IPS-18a (cell line): ENCODE data around the gene SLC23A3.
A peak's percentile ranks its signal among the peaks of the same experiment; 100 is the strongest.

Experiments
- H3K27ac ChIP-seq: one replicate; pipeline ENCODE4 v1.5.1; 2013; ENCODE audit warnings: low read length
- H3K27me3 ChIP-seq: one replicate; pipeline ENCODE4 v1.6.1; 2013; ENCODE audit warnings: mild to moderate bottlenecking, low read length; ENCODE audit not compliant: control insufficient read depth, insufficient read depth
- H3K36me3 ChIP-seq: one replicate; pipeline ENCODE4 v1.6.1; 2013; ENCODE audit warnings: low read depth, low read length; ENCODE audit not compliant: control insufficient read depth
- H3K4me1 ChIP-seq: one replicate; pipeline ENCODE4 v1.6.1; 2013; ENCODE audit warnings: low read depth, low read length; ENCODE audit not compliant: control insufficient read depth
- H3K4me3 ChIP-seq: one replicate; pipeline ENCODE4 v1.5.1; 2013; ENCODE audit warnings: low read length
- H3K9ac ChIP-seq: one replicate; pipeline ENCODE4 v1.6.1; 2013; ENCODE audit warnings: mild to moderate bottlenecking, low read length, moderate library complexity
- H3K9me3 ChIP-seq: one replicate; pipeline ENCODE4 v1.6.1; 2013; ENCODE audit warnings: low read depth, low read length; ENCODE audit not compliant: control insufficient read depth

The SLC23A3 gene

GRCh38 chr2:219172231-219173154 is 2.7 kb upstream of the SLC23A3 start:
- Histone ChIP-seq H3K36me3 (no peaks in the 10 kb centered on the region), H3K4me3 (no peak overlapping the region), H3K4me1 (no peaks in the 10 kb centered on the region), H3K9ac (no peak overlapping the region), H3K27me3 (no peaks in the 10 kb centered on the region), H3K9me3 (no peaks in the 10 kb centered on the region), H3K27ac (no peak overlapping the region)

DNA sequence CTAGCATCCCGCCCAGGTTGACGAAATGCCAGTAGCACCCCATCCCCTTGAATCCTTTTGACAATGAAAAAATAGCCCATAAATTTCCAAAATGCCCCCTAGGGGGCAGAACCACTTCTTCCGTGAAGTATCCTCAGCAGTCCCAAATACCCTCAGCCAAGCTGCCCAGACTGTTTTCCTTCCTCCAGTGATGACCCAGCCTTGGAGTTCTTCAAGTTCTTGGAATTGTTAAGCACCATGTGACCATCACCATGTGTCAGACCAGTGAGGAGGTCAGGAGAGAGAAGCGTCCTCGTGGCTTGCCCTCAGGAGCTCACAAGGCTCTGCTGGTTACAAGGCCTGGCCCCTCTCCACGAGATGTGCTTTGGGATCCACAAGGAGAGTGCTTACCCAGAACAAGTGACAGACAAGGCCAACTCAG is 1.4 kb upstream of the SLC23A3 start:
- Histone ChIP-seq H3K4me1 (no peaks in the 10 kb centered on the region), H3K9me3 (no peaks in the 10 kb centered on the region), H3K9ac (no peak overlapping the region), H3K4me3 (no peak overlapping the region), H3K36me3 (no peaks in the 10 kb centered on the region), H3K27ac (no peak overlapping the region), H3K27me3 (no peaks in the 10 kb centered on the region)

DNA sequence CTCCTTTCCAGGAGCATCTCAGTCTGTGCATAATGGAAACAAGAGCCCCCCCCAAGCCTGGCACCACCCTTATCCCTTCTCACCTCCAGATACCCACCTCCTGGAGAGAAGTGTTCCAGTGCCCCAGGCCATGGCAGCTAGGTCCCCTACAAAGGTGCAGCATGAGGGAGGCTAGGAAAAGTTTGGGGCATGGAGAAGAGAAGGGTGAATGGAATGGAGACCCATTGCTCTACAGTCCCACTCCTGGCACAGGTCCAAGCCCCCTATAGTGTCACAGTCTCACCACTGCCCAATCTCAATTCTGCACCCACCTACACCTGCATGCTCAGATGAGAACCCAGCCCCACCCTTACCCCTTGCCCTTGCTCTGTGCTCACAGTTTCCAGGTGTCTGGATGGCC is 897 bp downstream of the SLC23A3 start:
- H3K9me3 ChIP-seq = no peaks in the 10 kb centered on the region
- no peak overlapping the region for H3K27ac ChIP-seq
- H3K27me3 ChIP-seq = no peaks in the 10 kb centered on the region
- no peaks in the 10 kb centered on the region for H3K4me1 ChIP-seq
- H3K36me3 ChIP-seq = no peaks in the 10 kb centered on the region
- no peak overlapping the region for H3K9ac ChIP-seq
- no peak overlapping the region for H3K4me3 ChIP-seq

- no peaks in the 10 kb centered on the region for H3K4me1 ChIP-seq
These were observed 1.3 kb downstream of the SLC23A3 start for GRCh38 chr2:219168526-219168925.

GRCh38 chr2:219167997-219168396 is 1.8 kb downstream of the SLC23A3 start:
- H3K9ac ChIP-seq = no peak overlapping the region
- H3K4me3 ChIP-seq = no peak overlapping the region
- H3K27ac ChIP-seq = no peak overlapping the region
- H3K27me3 ChIP-seq = no peaks in the 10 kb centered on the region
- H3K9me3 ChIP-seq = no peaks in the 10 kb centered on the region
- no peaks in the 10 kb centered on the region for H3K36me3 ChIP-seq
- H3K4me1 ChIP-seq = no peaks in the 10 kb centered on the region

More at GRCh38 chr2:219168526-219168925, 1.3 kb downstream of the SLC23A3 start:
- Histone ChIP-seq H3K9me3 (no peaks in the 10 kb centered on the region), H3K4me3 (no peak overlapping the region), H3K27ac (no peak overlapping the region), H3K9ac (no peak overlapping the region), H3K36me3 (no peaks in the 10 kb centered on the region), H3K27me3 (no peaks in the 10 kb centered on the region)

DNA sequence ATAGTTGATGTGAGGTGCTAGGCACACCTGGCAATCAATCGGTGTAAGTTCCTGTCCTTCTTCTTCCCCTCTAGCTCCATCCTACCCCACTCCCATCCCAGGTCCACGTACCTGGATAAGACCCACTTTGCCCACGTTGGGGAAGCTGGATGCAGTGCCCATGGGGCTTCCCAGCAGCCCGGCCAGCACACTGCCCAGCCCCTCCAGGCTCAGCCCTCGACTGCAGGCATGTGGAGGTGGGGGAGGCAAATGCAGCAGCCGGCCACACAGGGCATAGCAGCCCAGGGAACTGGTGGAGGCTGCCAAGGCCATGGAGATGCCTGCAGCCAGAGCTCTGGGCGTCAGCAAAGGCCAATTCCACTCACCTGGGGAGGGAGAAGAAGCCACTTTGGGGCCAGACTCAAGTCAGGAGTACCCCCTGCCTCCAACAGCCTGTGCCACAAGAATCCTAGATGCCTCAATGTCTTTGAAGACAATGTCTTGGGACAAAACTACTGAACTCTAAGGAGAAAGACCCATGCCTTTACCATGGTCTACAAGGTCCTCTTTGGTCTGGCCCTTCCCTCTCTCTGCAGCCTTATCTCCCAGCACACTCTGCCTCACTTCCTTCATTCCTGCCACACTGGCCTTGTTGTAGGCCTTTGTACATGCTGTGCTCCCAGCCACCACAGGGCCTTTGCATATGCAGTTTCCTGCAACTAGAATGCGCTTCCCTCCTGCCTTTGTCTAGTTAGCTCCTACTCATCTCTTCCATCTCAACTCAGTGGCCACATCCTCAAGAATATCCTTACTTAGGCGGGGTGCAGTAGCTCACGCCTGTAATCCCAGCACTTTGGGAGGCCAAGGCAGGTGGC is 4.5 kb downstream of the SLC23A3 start:
- H3K27ac ChIP-seq = no peak overlapping the region
- H3K4me1 ChIP-seq = peaks cover 5% of the 10 kb centered on the region

GRCh38 chr2:219163156-219163555 is 6.7 kb downstream of the SLC23A3 start:
- Histone ChIP-seq H3K27ac (no peak overlapping the region), H3K36me3 (no peaks in the 10 kb centered on the region), H3K9me3 (no peaks in the 10 kb centered on the region), H3K27me3 (no peaks in the 10 kb centered on the region), H3K4me3 (no peak overlapping the region), H3K9ac (no peak overlapping the region), H3K4me1 (peaks cover 9% of the 10 kb centered on the region)

More for the DNA sequence above, 4.5 kb downstream of the SLC23A3 start:
- Histone ChIP-seq H3K4me3 (no peak overlapping the region), H3K27me3 (no peaks in the 10 kb centered on the region), H3K9me3 (no peaks in the 10 kb centered on the region), H3K36me3 (no peaks in the 10 kb centered on the region), H3K9ac (no peak overlapping the region)

- no peak overlapping the region for H3K9ac ChIP-seq
- no peak overlapping the region for H3K27ac ChIP-seq
- H3K4me1 ChIP-seq = peaks cover 9% of the 10 kb centered on the region
- H3K27me3 ChIP-seq = no peaks in the 10 kb centered on the region
- H3K9me3 ChIP-seq = no peaks in the 10 kb centered on the region
- H3K36me3 ChIP-seq = peaks cover 5% of the 10 kb centered on the region
- H3K4me3 ChIP-seq = peak overlapping the region; percentile 67
These were observed 8.7 kb downstream of the SLC23A3 start for GRCh38 chr2:219161097-219161496.

- Histone ChIP-seq H3K4me1 (peaks cover 9% of the 10 kb centered on the region), H3K27ac (no peak within 1 kb of the TSS), H3K9me3 (no peaks in the 10 kb centered on the region), H3K27me3 (no peaks in the 10 kb centered on the region), H3K9ac (peak within 1 kb of the TSS; percentile 59), H3K36me3 (peaks cover 5% of the 10 kb centered on the region), H3K4me3 (peak within 1 kb of the TSS; percentile 67)
These were observed 9.4 kb downstream of the SLC23A3 start, which contains the start of gene NHEJ1 for GRCh38 chr2:219160186-219161017. Gene NHEJ1 (minus strand): TSS chr2:219160815. CDS start chr2:219158362, 2,453 bp downstream.

GRCh38 chr2:219159771-219160185 is 10.1 kb downstream of the SLC23A3 start:
- peaks cover 9% of the 10 kb centered on the region for H3K4me1 ChIP-seq
- peak overlapping the region; percentile 67 for H3K4me3 ChIP-seq
- peaks cover 5% of the 10 kb centered on the region for H3K36me3 ChIP-seq
- peak overlapping the region; percentile 59 for H3K9ac ChIP-seq
- no peaks in the 10 kb centered on the region for H3K9me3 ChIP-seq
- no peaks in the 10 kb centered on the region for H3K27me3 ChIP-seq
- no peak overlapping the region for H3K27ac ChIP-seq

DNA sequence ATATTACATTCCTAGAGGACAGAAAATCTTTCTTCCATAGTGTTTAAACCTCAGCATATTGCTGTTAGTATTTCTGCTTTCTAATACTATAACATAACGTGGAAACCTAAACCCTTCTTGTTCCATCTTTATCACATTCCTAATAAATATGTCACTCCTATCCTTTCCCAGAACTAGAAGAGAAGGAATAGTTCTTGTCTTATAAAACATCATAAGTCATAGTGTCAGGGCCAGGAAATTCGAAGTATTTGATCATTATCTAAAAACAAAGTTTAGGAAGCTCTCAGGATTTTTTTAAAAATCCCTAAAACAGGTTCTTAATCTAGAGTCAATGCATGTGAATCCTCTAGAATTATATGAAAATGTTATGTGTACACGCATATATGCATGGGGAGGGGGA is 11.2 kb downstream of the SLC23A3 start:
- no peak overlapping the region for H3K9ac ChIP-seq
- no peaks in the 10 kb centered on the region for H3K9me3 ChIP-seq
- H3K36me3 ChIP-seq = peaks cover 9% of the 10 kb centered on the region
- no peaks in the 10 kb centered on the region for H3K27me3 ChIP-seq
- H3K4me3 ChIP-seq = no peak overlapping the region
- H3K27ac ChIP-seq = no peak overlapping the region
- H3K4me1 ChIP-seq = peaks cover 9% of the 10 kb centered on the region
